Measurements from ENCODE around the gene ANKRD22.
A peak's percentile ranks its signal among the peaks of the same experiment; 100 is the strongest.

The ANKRD22 gene

DNA sequence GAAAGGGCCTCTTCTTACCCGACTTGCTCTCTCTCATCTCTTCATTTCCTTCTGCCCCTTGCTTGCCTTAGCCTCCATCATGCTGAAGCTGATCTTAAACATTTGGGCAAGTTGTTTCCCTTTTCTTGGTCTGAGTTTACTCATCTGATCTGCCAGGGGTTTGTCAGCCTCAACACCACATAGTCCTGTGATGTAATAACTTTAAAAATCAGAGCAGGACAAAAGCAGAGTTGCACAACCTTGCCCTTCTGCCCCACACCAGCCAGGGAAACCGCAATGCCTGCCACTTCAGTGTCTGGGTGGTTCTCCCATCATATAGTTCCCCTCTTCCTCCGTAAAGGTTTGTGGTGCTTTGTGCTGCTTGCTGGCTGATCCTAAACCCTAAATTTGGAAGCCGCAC is 59.0 kb downstream of the ANKRD22 start:
- no peak for DNase-seq

- peak; percentile 39 for DNase-seq
These were observed 59.7 kb downstream of the ANKRD22 start for GRCh38 chr10:88791924-88792323.

DNA sequence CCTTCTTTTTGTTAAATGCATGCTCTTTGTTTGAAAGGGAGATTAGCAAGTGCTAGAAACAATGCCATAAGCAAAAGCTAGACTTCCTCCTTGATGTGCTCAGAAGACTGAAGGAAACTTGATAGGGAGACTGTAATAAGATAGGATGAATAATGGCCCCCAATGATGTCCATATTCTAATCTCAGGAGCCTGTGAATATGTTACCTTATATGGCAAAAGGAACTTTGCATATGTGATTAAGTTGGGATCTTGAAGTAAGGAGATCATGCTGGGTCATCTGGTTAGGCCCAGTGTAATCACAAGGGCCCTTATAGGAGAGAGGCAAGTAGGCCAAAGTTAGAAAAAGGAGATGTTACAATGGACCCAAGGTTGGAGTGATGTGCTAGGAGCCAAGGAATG is 62.7 kb downstream of the ANKRD22 start:
- no peak for DNase-seq

- DNase-seq = no peak
These were observed 64.2 kb downstream of the ANKRD22 start for GRCh38 chr10:88787463-88787862.

DNA sequence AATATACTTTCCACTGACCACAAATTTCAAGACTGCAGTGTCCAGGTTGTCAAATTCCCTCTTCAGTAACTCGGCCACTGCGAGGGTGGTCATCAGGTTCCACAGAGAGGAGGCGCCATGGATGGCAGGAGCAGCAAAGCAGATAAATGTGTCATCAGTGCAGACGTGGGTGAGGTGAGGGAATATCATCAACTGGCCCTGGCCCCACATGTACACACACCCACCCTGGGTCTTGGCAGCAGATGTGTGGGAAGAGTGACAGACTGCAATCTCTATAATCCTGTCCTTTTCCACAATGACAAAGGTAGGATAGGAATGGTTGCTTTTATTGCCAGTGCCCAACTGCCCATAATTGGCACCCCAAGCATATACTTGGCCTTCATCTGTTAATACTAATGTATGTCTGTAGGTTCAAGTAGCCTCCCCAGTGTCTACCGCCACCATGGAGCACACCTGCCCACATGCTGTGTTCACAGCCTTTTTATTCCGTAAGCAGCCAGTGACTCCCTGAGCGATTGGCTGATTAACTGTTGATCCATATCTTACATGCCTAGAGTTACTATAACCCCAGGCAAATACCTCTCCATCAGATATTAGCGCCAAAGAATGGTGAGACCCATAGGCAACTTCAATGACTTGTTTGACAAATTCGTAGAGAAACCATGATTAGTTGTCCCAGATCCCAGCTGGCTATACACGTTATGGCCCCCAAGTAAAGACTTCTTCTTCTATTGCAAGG is 65.4 kb downstream of the ANKRD22 start:
- DNase-seq = no peak

DNA sequence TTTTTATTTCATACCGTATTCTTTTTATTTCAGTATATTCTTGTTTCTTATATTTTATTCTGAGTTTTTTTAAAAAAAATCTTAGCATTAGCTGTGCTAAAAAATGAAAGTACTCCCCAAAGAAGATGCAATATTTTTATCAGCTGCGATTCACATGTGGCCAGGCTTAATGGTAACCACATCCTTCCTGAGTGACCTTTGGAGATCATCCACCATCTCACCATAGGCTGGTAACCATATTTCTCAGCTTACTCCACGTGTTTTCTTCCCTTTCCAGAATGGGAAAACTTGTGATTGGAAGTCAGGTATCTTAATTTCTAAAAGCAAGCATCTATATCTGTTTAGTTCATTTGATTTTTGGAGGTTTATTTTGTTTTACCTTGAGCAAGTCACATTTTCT is 67.9 kb downstream of the ANKRD22 start:
- DNase-seq = no peak

- no peak for DNase-seq
These were observed 69.4 kb downstream of the ANKRD22 start for GRCh38 chr10:88782222-88782621.

- no peak for DNase-seq
These were observed 70.4 kb downstream of the ANKRD22 start for GRCh38 chr10:88781206-88781605.

Data from hematopoietic multipotent progenitor cell treated with erythropoietin and hydrocortisone succinate and interleukin-3 and kit ligand, for 8 days (in vitro differentiated cells).